22Rv1 (cell line): ENCODE data around the gene NLN.
"Not testable (repeated sequence)": the region's sequence is repeated elsewhere in the genome, so short reads cannot be mapped to it uniquely, and the experiment has no call there.

ENCODE experiments used
- H3K27ac ChIP-seq: fragments of 450-650 bp; 2 replicates; pipeline ENCODE4 v1.5.1; 2017
- CTCF ChIP-seq: fragments of 450-650 bp; IDR thresholded peaks from 2 replicates; pipeline ENCODE4 v1.5.1; 2017; ENCODE audit warnings: mild to moderate bottlenecking
- ZFX ChIP-seq: fragments of 450-650 bp; IDR thresholded peaks from 2 replicates; pipeline ENCODE4 v1.6.1; 2017; ENCODE audit warnings: antibody characterized with exemption, borderline replicate concordance

The NLN gene

GRCh38 chr5:65721720-65722574 is at the start of gene NLN, which contains the start of gene SGTB:
Gene NLN (plus strand): TSS chr5:65722205. CDS start chr5:65722374, 169 bp downstream.
Gene SGTB (minus strand): TSS chr5:65722109. CDS start chr5:65720807, 1,302 bp downstream.
- H3K27ac ChIP-seq = peak within 1 kb of the TSS; percentile 79
- no peak for TF ChIP-seq ZFX
- no peak for TF ChIP-seq CTCF

- no peak overlapping the region for H3K27ac ChIP-seq
- TF ChIP-seq ZFX (no peak), CTCF (no peak)
Measured at GRCh38 chr5:65672796-65673195, 49.2 kb upstream of the NLN start.

- no peak overlapping the region for H3K27ac ChIP-seq
- no peak for TF ChIP-seq CTCF
- no peak for TF ChIP-seq ZFX
Measured at GRCh38 chr5:65674749-65675148, 47.3 kb upstream of the NLN start.

- H3K27ac ChIP-seq = not testable (repeated sequence)
Measured at GRCh38 chr5:65676056-65676455, 45.9 kb upstream of the NLN start.

- TF ChIP-seq CTCF (no peak), ZFX (no peak)
- H3K27ac ChIP-seq = no peak overlapping the region
Measured at GRCh38 chr5:65682148-65682547, 39.9 kb upstream of the NLN start.

GRCh38 chr5:65693121-65693520 is 28.9 kb upstream of the NLN start:
- no peak overlapping the region for H3K27ac ChIP-seq
- TF ChIP-seq CTCF (no peak), ZFX (no peak)

GRCh38 chr5:65695162-65695755 is 26.7 kb upstream of the NLN start:
- TF ChIP-seq ZFX = no peak
- no peak for TF ChIP-seq CTCF
- no peak overlapping the region for H3K27ac ChIP-seq
